ENCODE results near the gene KDM4E.

Gene KDM4E

DNA sequence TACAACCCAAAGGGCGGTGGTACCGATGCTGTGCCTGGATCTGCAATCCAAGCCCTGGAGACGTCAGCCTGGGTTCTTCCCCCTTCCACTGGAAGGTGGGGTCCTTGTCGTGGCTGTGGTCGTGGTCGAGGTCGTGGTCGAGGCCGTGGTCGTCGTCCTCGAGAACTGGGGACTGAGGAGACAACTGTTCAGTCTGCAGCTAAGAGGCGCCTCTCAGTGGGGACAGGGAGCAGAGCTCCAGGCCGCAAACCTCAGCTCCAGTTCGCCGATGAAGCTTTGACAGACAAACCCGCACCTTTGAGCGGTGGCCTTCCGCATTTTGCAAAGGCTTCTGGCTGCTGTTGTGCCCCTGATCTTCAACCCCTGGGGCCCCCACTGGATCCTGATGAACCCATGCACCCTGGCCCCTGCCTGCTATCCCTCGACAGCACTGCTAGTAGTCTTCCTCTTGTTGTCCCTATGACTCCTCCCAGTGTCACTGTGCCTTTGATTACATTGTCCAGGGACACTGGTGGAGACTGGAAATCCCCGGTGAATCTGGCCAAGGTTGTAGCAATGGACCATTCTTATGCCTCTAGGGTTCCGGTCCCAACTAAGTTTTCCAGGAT, 25.6 kb downstream of the KDM4E start:
- DNase-seq (ENCODE audit: low read depth, low spot score), result no peak

DNA sequence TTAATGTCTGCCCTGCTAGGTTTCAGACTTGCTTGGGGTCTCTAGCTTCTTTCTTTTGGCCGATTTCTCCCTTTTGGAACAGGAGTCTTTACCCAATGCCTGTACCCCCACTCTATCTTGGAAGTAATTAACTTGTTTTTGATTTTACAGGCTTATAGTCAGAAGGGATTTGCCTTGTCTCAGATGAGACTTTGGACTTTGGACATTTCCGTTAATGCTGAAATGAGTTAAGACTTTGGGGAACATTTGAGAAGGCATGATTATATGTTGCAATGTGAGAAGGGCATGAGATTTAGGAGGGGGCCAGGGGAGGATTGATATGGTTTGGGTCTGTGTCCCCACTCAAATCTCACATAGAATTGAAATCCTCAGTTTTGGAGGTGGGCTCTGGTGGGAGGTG, 29.3 kb downstream of the KDM4E start:
- DNase-seq (ENCODE audit: low read depth, low spot score), result no peak

DNA sequence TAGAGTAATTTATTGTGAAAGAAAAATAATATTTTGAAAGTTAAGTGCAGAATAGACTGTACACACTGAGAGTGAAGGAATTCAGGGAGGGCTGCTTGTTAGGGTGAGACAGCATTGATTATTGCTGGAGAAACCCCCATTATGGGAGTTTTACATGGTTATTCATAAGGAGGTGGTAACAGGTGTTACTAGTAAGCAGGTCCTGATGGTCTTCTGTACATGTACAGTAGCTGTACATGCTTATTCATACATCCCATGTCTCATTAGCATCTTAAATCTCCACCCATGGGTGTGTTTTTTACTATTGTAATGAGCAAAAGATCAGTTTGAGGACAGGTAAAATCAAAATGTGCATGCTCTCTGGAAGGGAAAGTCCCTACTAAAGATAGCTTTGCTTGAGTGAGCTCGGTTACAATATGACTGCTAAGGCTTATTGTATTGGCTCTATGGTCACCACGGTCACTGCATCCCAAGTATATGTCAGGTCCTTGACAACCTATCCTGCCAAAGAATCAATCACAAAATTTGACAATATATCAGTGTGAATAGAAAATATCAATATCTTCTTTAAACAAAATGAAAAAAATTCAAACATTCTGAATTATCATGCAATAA, 30.3 kb downstream of the KDM4E start:
- DNase-seq (ENCODE audit: low read depth, low spot score), result no peak

DNA sequence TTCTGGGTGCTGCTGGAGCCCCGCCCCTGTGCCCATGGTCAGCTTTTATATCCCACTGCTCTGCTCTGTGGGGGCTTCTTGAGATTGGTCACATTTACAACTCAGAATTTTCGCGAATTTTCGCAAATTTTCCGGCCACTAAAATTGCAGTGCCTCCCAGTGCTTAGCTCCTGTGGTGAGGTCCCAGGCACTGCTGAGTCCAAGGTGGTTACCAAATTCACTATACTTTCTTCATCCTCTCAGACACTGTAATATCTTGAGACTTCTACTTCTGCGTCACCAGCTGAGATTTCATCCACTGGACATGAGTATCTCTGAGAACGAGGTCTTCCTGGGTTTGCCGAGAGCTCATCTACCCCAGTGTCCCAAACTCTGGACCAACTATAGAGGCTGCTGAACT, 32.9 kb downstream of the KDM4E start:
- DNase-seq (ENCODE audit: low read depth, low spot score), result no peak

DNA sequence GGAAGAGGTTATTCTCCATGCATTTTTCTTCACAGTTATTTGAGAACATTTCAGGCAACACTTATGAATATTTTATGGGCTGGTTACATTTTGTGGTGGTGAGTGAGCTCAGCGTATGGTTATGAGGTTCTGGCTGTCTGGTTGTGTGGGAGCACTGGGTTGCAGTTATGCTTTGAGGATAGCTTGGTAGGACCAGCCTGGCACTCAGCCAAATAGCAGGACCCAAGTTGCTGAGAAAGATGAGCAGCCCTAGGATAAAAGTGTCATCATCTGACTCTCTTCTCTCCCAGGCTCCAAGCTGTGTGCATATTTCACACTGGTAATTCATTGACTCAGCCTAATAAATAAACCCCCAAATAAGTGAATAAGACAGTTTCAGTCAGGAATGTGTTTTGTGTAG, 33.6 kb downstream of the KDM4E start:
- no peak for DNase-seq (ENCODE audit: low read depth, low spot score)

DNA sequence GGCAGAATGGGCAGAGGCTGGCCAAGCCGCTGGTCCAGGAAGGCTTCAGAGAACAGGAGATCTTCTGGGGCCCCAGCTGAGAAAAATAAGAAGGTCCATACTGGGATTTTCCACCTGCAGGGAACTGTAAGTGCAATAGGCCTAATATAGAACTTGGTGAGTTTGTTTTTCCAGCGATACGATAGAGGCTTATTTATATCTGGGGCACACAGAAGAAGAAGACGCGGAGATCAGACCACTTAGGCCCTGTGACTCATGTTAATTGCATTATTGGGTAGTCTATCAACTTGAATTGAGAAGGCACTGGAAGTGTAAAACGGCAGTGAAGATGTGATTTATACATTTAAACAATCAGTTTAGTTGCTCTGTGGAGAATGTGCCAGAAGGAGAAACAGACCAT, 34.0 kb downstream of the KDM4E start:
- DNase-seq (ENCODE audit: low read depth, low spot score), result no peak

DNA sequence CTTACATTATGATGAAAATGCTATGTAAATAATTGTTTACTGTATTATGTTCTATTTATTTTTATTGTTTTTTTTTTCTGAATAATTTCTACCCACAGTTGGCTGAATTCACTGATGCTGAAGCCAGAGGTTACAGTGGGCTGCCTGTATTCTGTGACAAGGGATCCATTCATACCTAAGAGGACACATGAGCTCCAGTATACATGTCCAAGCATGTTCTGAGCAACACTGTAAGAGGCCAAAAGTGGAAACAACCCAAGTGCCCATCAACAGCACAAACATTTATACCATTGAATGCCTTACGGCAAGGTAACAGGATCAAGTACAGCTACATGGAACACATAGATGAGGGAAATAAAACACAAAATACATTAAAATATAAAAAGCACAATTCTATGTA, 40.3 kb downstream of the KDM4E start:
- no peak for DNase-seq (ENCODE audit: low read depth, low spot score)

DNA sequence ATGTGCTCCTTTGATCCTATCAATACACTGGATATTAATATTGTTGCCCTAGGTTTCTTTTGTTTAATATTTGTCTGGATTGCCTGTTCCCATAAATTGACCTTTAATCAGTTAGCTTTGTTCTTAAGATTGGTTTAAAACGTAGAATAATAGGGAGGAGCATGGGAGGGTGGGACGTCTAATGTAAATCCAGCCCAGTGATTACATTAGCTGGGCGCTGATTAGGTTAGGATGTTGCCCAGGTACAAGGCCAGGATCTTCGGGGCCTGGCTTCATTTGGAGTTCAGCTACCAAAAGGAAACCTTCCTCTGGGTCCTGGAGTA, 41.6 kb downstream of the KDM4E start, which contains the start of gene SRSF8:
Gene SRSF8 (plus strand): TSS at position 204 of the 323 bp plus-strand sequence. CDS start 308 bp downstream, outside the sequence.
- DNase-seq (ENCODE audit: low read depth, low spot score), result no peak

DNA sequence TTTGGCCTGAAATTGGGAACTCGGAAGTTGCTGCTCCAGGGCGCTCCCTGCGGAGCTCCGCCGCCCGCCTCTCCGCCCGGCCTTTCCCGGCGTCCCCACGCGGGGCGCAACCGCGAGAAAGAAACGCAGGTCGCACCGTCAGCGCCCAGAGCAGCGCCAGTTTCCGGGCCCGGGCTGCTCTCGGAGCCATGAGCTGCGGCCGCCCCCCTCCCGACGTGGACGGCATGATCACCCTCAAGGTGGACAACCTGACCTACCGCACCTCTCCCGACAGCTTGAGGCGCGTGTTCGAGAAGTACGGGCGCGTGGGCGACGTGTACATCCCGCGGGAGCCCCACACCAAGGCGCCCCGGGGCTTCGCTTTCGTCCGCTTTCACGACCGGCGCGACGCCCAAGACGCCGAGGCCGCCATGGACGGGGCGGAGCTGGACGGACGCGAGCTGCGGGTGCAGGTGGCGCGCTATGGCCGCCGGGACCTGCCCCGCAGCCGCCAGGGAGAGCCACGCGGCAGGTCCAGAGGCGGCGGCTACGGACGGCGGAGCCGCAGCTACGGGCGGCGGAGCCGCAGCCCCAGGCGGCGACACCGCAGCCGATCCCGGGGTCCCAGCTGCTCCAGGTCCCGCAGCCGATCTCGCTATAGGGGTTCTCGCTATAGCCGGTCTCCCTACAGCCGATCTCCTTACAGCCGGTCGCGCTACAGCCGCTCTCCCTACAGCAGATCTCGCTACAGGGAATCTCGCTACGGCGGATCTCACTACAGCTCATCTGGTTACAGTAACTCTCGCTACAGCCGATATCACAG, 42.2 kb downstream of the KDM4E start:
- DNase-seq (ENCODE audit: low read depth, low spot score), result peak; percentile 92

DNA sequence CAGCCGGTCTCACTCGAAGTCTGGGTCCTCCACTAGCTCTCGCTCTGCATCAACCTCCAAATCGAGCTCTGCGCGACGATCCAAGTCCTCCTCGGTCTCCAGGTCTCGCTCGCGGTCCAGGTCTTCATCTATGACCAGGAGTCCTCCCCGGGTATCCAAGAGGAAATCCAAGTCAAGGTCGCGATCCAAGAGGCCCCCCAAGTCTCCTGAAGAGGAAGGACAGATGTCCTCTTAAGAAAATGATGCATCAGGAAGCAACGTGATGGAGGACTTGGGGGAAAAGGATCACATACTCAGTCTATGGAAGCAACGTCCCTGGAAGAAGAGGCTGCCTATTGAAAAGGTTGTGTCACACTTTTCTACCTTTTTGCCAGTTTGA, 42.8 kb downstream of the KDM4E start:
- DNase-seq (ENCODE audit: low read depth, low spot score), result no peak

DNA sequence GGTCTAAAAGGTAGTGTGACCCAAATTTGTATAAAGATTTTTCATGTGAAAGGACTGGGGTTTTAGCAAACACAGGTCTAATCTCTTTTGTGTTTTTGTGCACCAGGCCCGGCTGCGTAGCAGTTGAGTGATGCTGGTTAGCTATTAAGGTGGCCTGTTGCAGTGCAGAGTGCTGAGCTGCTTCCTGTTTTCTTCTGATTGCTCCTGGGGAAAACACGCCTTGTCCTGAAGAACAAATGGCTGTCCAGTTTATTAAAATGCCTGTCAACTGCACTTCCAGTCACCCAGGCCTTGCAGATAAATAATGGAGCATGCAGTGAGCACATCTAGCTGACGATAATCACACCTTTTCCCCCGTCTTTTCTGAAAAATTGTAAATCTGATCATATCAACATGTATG, 43.5 kb downstream of the KDM4E start:
- peak; percentile 95 for DNase-seq (ENCODE audit: low read depth, low spot score)

DNA sequence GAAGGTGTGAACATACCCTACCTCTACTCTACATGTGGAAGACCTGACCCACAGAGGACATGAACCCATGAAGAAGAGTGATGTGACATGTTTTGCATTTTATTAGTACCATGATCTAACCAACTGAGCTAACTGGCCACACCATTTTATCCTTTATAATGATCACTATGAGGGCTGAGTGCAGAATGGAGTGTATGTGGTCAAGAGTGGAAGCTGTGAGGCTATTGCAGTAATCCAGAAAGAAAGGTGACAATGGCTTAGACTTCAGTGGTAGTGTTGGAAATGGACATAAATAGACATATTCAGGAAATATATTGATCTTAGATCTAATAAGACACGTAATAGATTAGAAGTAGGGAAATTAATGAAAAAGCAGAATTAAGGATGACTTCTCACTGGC, 45.4 kb downstream of the KDM4E start:
- DNase-seq (ENCODE audit: low read depth, low spot score), result no peak

DNA sequence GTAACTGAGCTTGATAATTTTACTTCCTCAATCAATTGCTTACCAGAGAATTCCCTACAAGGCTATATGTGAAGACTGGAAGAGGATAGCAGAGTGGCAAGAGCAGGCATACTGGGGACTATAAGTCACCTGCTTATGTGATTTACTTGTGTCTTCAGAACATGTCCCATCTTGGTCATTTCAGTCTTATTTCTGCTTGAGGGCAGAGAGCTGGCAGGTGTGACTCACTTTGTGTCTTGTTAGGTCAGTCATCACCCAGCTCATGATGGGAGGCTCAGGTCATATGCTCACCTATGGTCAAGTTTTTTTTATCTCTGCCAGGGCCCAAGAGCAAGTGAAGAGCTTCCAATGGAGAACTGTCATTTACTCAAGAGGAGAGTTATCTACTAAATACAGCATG, 47.9 kb downstream of the KDM4E start:
- DNase-seq (ENCODE audit: low read depth, low spot score), result no peak

DNA sequence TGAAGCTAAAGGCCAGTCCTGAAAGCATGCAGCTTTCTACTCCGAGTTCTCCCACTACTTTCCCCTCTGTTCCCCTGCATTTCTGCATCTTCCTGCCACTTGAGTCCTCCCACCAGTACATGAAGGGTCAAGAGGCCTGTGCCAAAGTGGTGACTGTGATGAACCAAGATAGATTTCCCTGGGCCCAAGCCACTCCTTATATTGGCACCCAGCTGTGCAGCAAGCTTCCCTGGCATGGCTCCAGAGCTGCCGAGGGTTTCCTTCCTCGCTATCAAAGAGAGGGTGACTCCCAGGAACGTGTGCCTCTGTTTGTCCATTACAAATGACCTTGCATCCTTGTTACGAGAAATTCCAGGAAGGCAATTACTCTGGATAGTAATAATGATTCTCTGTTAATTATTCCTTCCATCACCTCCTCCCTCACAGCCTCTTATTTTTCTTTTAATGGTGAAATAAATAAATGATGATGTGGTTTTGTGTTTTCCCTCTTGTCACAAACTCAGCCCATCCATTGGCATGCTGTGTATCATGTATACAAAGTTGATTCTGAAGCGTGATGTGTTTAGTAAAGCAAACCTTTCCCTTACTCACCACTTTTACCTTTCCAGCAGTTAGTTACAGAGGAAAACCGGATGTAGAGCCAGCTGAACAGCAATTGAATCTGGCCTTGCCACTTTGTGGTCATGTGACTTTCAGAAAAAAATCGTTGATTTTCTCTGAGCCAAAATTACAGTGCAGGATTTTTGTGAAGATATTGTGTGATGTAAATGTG, 49.9 kb downstream of the KDM4E start:
- DNase-seq (ENCODE audit: low read depth, low spot score), result peak; percentile 23

DNA sequence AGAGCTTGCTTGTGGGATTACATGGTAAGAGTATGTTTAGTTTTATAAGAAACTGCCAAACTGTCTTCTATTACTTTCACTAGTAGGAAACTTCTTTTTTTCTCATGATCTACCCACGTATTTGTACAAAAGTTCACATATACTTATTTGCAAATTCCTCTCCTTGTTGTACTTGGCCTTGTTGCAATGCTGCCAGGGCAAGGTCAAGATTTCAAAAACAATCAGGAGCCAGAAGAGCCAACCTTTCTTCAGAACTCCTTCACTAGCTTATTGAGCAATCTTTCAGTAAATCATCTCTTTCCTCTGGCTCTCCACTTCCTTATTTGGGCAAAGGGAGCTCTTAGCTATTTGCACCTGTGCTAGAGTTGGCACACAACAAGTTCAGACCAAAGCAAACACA, 51.4 kb downstream of the KDM4E start:
- DNase-seq (ENCODE audit: low read depth, low spot score), result peak; percentile 84

DNA sequence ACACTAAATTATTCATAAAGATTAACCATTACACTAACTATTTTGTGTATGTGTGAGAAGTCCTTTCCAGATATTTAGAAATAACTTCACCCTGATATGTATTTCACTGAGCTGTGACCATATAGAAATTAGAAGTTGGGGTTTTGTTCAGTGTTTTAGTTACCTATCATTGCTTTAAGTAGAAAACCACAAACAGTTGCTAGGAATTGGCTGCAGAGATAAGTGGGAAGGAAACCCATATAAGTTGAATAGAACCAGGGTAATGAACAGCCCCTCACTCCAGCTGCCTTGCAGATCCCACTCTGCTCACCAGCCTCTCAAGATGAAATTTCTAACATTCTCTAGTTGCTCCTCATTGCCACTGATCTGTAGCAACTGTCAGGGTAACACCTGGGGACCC, 51.9 kb downstream of the KDM4E start:
- no peak for DNase-seq (ENCODE audit: low read depth, low spot score)
